Activated gamma-delta T cell treated with Interleukin-2 at 50 U/mL for 16 hours (primary cell): ENCODE results near the gene PLBD2.

Experiments
- DNase-seq: peaks from one replicate; pipeline ENCODE4 v3.0.0-alpha.2; 2020

Gene PLBD2, protein sequence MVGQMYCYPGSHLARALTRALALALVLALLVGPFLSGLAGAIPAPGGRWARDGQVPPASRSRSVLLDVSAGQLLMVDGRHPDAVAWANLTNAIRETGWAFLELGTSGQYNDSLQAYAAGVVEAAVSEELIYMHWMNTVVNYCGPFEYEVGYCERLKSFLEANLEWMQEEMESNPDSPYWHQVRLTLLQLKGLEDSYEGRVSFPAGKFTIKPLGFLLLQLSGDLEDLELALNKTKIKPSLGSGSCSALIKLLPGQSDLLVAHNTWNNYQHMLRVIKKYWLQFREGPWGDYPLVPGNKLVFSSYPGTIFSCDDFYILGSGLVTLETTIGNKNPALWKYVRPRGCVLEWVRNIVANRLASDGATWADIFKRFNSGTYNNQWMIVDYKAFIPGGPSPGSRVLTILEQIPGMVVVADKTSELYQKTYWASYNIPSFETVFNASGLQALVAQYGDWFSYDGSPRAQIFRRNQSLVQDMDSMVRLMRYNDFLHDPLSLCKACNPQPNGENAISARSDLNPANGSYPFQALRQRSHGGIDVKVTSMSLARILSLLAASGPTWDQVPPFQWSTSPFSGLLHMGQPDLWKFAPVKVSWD

DNA sequence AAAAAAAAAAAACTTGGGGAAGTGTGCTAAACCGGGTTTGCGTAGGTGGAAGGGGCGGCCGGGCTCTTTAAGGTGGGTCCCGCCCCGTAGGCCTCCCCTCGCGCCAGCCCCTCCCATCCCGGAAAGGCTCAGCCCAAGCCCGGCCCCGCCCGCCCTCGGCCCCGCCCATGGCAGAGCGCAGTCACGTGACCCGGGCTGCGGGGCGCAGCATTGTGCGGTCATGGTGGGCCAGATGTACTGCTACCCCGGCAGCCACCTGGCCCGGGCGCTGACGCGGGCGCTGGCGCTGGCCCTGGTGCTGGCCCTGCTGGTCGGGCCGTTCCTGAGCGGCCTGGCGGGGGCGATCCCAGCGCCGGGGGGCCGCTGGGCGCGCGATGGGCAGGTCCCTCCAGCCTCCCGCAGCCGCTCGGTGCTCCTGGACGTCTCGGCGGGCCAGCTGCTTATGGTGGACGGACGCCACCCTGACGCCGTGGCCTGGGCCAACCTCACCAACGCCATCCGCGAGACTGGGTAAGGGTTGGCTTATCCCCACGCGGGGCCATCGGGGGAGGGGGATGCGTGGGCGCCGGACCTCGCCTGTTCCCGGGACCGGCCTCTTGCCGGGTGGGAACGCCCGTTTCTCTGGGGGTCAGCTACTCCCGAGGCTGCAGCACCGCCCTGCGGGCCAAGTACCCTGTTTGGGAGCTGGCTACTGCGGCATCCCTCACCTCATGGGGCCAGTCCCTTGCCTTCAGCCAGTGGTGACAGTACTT, at the start of gene PLBD2:
PLBD2 (plus strand) TSS at position 207 of the 752 bp plus-strand sequence; CDS start at position 221, 14 bp downstream.
- DNase-seq, result peak; percentile 92

DNA sequence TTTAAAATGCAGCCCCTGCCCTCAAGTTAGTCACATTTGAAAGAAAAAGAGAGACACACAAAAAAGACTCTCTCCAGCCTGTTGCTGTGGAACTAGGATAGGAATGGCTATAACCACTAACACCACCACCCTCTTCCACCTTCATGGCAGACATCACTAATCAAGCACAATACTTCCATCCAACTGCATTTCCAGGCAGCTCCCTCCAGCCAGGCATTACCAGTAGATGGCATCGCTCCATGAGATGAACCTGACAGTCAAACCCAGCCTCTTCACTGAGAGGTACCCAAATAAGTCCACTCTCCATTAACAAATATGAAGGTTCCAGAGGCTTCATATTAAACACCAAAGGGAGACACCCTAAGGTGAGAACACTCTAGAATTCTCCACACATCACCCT, 47.9 kb upstream of the PLBD2 start:
- DNase-seq, result no peak

DNA sequence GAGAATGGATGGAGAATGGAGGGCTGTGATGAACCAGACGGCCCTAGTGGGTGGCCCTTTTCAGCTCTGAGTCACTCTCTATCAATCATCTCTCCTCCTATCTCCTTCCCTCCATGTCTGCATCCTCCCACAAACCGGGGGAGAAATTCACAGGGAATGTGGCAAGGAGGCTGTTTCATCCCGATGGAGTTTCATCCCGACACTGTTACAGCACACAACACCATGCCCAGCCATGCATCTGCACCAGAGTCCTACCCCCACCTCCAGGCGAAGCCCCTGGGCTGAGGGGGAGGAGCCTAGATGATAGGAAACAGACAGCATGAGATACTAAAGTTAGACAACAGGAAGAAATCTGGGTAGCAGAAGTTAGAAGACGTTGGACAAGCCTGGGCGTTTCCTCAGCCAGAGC, 44.3 kb upstream of the PLBD2 start:
- no peak for DNase-seq

DNA sequence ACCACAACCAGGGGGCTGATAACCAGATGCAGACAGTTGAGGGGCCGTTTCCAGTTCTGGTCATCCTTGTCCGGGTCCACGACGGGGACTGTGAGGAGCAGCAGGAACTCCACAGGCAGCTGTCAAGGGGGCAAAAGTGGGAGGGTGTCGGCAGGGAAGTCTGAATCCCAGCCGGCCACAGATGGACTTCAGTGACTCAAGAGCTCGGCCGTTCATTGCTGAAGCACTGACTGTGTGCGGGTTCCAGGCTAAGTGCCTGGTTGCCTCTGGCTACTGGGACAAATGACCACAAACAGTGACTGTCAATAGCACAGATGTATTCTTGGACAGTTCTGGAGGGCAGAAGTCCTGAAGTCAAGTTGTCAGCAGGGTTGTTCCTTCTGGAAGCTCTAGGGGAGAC, 43.0 kb upstream of the PLBD2 start:
- DNase-seq, result no peak

DNA sequence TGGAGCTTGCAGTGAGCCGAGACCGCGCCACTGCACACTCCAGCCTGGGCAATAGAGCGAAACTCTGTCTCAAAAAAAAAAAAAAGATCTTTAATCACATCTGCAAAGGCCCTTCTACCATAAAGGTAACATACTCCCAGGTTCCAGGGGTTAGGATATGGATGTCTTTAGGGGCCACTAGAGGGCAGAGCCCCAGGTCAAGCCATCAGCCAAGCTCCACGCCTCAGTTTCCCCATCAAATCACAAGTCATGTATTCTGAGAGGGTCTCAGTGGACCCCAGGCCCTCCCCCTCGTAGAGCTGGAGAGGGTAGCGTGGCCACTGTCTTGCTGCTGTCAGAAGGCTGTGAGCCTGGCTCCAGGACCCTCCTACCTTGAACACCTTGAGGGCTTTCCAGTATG, 42.2 kb upstream of the PLBD2 start:
- no peak for DNase-seq

DNA sequence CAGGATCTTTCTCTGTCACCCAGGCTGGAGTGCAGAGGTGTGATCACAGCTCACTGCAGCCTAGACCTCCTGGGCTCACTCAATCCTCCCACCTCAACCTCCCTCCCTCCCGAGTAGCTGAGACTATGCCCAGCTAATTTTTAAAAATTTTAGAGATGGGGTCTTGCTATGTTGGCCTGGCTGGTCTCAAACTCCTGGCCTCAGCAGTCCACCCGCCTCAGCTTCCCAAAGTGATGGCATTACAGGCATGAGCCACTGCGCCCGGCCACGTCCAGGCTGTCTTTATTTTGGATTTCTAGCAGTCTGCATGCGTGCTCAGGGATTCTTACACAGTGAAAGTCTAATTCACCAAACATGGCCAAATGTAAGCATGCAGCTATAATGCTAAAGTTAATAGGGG, 41.3 kb upstream of the PLBD2 start:
- DNase-seq, result no peak

DNA sequence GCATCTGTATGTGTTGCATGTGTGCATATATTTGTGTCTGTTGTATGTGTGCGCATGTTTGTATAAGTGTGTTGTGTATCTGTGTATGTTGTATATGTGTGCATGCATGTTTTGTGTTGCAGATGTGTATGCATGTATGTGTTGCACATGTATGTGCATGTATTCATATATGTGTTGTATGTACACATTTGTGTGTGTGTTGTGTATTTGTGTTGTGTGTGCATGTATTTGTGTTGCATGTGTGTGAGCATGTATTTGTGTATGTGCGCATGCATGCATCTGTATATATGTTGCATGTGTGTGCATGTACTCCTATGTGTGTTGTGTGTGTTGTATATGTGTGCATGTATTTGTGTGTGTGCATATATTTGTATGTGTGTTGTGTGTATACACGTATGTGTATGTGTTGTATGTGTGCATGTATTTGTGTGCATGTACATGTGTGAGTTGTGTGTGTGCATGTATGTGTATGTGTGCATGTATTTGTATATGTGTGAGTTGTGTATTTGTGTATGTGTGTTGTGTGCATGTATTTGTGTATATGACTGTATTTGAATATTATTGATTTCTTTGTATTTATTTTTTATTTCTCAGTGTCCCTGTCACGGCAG, 40.2 kb upstream of the PLBD2 start:
- DNase-seq, result no peak

DNA sequence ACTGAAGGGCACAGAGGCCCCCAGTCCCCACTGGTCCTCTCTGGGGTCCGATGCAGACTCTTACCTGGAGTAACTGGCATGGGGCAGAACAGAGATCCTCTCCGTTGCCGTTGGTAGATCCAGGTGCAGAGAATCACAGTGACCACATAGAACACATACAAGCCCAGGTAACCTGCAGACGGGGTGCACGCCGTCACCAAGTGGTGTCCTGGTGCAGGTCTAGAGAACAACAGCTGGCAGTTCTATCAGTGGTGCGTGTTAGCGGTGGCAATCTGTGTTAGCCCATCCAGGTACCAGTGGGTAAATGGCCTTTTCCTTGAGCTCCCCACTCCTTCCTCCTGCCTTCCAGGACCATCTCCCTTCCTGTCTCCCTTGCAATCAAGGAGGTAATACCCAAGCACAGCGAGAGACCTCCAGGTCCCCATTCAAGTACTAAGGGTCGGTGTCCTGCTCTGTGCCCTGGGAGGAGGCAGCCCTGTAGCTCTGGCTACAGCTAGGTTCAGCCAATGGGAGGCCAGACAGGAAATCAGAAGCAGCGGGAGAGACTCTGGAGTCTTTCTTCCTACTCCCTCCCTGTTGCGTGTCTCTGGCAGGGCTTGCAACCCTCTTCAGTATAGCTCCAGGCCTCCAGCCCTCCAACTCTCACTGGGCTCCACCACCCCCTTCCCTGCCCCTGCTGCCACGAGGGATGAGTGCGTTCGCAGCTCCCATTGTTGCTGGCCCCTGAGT, 39.3 kb upstream of the PLBD2 start:
- DNase-seq, result no peak

DNA sequence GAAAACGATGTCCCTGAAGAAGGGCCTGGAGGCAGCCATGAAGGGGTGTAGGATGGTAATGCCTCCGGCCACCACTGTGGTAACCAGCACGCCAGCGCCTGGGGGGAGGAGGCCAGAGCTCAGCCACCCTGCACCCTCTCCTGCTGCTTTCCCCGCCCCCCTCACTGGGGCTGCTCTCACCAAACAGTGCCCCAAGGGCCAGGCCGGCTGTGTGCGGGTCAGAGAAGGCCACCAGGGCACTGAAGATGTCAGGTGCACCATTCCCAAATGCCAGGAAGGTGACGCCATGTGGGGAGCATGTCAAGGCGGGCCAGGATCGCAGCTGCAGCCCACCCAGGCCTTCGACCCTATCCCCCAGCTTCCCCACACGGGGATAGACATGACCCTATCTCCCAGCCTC, 38.0 kb upstream of the PLBD2 start:
- DNase-seq, result no peak

DNA sequence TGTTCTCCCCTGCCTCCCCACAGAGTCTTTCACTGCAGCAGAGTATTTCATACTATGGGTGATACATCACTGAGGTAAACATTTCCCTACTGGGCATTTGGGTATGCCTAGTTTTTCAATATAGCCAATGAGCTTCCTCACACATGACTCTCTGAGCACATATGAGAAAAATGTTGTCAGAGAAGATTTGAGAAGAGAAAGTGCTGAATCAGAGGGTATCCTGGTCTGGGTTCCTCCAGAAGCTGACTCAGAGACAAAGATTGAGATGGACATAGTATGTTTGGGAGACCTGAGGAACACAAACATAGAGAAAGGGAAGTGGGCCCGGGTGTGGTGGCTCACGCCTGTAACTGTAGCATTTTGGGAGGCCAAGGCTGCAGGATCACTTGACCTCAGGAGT, 36.0 kb upstream of the PLBD2 start:
- no peak for DNase-seq

DNA sequence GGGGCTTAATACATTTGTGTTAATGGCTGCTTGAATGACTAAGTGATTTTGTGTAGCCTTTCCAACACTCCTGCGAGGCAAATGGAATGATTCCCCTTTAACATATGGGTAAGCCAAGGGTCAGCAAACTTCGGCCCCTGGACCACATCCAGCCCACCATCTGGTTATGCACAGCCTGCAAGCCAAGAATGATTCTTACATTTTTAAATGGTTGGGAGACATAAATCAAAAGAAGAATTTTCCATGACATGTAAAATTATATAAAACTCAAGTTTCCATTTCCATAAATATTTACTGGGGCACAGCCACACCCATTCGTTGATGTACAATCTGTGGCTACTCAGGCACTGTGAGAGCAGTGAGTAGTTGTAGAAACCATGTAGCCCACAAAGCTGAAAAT, 32.5 kb upstream of the PLBD2 start:
- DNase-seq, result no peak

DNA sequence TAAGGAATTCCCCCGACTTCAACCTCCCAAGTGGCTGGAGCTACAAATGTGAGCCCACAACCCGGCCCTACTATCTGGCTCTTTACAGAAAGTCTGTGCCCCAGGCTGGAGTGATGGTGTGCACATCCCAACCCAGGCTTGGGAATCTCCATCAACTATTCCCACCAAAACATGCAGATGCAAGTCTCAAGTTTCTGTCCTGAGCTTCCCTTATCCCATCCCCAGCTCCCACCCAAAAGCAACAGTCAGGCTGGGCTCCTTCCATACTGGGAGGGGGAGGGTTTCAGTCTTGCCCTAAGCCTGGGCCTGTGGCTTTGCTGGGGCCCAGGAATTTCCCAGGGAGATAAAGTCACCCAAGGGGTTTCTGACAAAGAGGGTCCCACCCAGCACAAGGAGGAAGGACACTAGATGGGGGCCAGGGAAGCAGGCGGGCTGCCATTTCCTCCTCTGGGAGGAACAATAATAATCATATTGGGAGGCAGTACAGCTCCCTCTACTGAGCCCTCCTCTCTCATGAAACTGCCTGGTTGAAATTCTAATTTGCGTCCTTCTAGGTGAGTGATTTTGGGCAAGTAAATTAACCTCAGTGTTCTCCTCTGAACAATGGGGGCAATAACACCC, 31.5 kb upstream of the PLBD2 start:
- DNase-seq, result no peak

DNA sequence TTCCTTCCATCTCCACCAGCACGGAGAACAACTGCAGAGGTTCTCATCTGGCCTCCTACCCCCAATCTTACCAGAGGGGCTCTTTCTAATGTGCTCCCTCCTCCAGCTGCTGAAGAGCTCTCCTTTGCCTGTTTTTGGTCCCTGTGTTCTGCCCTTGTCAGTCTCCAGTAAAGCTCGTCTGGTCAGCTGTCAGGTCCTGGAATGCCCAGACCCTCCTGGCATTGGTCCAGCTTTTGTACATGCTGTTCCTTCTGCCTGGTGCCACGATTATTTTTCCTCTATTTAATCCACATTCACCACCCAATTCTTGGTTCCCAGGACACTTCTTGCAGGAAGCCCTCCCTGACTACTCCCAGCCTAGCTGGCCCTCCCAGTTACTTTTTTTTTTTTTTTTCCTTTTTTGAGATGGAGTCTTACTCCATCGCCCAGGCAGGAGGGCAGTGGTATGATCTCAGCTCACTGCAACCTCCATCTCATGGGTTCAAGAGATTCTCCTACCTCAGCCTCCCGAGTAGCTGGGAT, 30.0 kb upstream of the PLBD2 start:
- DNase-seq, result no peak

DNA sequence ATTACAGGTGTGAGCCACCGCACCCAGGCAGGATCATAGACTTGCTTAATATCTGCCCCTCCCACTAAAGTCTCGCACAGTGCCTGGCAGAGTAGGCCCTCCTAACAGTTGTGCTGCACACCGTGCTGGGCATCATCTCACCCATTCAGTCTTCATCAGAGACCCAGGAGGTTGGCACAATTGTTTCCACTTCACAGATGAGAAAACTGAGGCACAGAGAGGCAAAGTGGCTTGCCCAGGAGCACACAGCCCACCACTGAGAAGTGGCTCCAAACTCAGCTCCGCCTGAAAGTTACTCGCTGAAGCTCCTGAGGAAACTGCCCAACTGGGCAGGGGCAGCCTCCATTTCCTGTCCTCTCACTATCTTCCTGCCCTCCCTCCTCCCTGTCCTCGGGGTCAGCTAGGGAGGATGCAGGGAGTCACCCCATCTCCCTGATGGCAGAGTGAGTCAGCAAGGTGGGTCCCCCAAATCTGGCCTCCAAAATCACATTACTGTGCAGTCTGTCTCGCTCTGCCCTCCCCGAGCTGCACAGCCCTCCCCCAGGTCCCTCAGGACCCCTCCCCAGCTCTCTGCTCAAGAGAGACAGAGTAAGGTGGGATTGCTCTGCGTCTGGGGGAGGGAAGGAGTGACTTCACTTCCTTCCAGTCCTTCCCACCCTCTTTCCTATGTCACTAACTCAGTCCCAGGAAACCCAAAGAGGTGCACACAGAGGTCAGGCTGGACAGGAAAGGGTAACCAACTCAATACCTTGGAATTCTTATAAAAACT, 29.2 kb upstream of the PLBD2 start:
- DNase-seq, result no peak

DNA sequence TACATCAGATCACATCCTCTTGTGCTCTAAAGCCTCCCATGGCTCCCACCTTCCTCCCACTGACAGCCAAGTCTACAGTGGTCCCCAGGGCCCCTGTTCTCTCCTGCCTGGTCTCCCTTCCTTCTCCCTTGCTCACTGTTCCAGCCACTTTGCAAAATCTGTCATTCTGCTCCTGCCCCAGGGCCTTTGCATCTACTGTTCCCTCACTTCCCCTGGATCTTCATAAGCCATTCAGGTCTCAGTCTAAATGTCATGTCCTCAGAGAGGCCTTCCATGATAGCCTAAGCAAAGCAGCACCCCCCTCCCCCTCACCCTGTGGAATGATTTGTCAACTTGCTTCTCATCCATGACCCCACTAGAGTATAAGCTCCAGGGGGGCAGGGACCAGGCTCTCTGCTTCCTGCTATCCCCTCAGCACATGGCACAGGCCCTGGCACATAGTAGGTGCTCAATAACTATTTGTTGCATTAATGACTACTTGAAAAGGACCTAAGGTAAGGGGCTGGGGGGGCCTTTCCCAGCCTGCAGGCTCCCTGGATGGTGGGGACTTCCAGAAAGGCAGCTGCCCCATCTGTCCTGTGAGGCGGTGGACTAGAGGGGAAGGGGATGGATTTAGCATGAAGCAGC, 28.5 kb upstream of the PLBD2 start:
- DNase-seq, result no peak

DNA sequence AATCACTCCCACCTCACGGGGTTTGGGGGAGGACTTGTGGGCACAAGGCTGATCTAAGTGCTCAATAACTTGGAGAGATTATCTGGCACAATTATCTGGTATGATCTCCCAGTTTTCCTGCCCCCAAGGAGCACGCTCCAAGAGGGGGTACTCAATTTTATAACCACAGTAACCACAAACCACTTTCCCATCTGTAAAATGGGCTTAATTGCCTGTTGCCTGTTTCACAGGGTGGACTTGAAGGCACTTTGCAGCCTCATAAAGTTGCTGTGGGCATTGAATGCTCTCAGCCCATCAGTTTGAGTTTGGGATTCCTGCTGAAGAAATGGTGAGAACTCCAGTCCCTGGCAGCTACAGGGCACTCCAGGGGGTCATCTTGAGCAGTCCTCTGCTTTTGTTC, 27.9 kb upstream of the PLBD2 start:
- DNase-seq, result no peak

DNA sequence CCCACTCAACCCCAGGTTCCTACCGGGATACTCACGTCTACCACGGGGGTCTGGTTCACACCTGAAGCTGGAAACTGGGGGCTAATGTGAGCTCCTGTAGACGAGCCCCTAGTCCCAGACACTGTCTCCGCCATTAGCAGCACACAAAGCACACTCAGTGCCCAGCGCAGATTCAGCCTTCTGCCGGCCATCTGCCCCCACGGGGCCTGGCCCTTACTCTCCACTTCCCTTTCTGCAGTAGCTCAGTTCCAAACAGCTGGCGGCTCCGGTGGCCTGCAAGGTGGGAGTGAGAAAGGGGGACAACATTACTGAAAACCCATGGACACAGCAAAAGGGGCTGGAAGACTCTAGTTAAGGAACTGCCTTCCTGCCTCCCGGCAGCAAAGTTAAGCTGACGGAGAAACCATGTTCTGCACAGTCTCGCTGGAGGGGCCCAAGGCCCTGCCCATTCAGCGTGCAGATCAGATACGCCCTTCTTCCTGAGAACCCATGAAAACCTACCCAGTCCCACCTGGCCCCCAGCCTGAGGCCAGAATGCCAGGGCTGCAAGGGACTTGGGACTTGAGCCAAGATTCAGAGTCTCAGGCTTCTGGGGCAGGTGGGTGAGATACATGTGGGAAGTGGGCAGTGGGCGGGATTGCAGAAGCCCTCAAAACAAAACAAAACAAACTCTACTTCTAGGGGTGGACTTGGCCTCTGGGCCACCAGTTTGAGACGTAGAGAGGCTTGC, 25.5 kb upstream of the PLBD2 start:
- DNase-seq, result no peak

DNA sequence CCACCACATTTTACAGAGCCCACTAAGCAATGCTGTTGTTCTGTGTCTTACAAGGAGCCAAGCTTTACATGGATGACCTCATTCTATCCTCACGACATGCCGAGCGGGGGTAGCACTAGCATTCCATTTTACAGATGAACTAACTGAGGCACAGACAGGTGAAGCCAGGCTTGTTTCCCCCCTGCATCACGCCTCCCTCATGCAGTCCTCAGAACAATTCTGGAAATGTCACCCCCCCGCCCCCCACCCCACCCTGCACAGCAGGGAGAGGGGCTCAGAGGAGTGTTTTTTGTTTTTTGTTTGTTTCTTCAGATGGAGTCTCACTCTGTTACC, 25.0 kb upstream of the PLBD2 start:
- DNase-seq, result no peak

DNA sequence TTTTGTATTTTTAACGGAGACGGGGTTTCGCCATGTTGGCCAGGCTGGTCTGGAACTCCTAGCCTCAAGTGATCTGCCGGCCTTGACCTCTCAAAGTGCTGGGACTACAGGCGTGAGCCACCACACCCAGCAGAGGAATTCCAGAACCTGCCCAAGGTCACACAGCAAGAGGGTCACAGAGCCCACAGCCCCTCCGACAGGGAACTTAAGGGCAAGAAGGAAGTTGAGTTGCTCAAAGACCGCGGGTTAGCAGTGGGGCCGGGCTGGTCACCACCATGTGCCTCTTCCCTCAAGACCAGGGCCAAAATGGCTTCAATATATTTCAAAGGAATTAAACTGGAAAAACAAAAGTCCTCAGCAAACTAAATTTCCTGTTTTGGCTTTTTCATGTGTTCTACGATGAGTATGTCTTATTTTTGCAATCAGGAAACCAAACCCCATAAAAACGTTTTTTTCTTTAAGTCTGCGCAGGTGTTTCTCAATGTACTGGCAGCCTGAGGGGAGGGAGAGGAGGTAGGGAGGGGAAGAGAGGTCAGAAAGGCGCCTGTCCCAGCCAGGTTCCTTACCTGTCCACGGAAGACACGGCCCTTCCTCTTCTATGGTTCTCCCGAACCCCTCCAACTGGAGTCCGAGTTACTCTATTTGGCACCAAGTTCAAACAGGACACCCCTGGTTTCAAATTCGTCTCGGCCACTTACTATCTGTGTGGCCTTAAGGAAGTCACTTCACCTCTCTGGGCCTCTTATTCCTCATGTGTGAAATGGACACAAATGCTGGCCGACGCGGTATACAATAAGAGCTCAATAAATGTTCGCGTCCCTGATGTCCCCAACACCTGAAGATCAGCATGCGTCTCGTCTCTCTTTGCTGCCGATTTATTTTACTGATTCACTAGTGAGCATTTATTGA, 24.3 kb upstream of the PLBD2 start:
- DNase-seq, result no peak
